Gastrocnemius medialis (tissue), 4 donors: ENCODE data around the gene ZNF425.

ENCODE experiments used
- CTCF ChIP-seq, 5 experiments: fragments of 450-650 bp in 3 of 5; fragments of 200-600 bp in 2 of 5; sonication (generic) in 2 of 5; IDR thresholded peaks in 4 of 5; conservative IDR thresholded peaks in 1 of 5; 1 replicate in 4 of 5; 2 replicates in 1 of 5; pipeline ENCODE4 v1.5.1; 2016 to 2019; ENCODE audit warnings: antibody characterized with exemption in 5 of 5, mild to moderate bottlenecking in 3 of 5, moderate library complexity in 3 of 5
- POLR2A ChIP-seq, 2 donors: fragments of 450-650 bp; IDR thresholded peaks; one replicate each; pipeline ENCODE4 v1.6.1; 2017; ENCODE audit warnings: antibody characterized with exemption in 2 of 2, mild to moderate bottlenecking in 2 of 2, moderate library complexity in 2 of 2

GRCh38 chr7:149150981-149151380 is 24.9 kb upstream of the ZNF425 start:
- TF ChIP-seq CTCF (IDR thresholded peaks at IDR 0.05 in 4 of 5, conservative IDR thresholded peaks at IDR 0.05 in 1 of 5): no peak
- no peak for TF ChIP-seq POLR2A (IDR thresholded peaks at IDR 0.05)
